Breast epithelium (tissue), 3 donors: ENCODE measurements around the gene PITPNM1.

ENCODE experiments used
- CTCF ChIP-seq, 3 donors: fragments of 450-650 bp; IDR thresholded peaks; one replicate each; pipeline ENCODE4 v1.5.1; 2016 to 2017; ENCODE audit warnings: antibody characterized with exemption in 3 of 3, mild to moderate bottlenecking in 3 of 3, moderate library complexity in 3 of 3
- POLR2A ChIP-seq: fragments of 450-650 bp; IDR thresholded peaks from one replicate; pipeline ENCODE4 v1.6.1; 2016; ENCODE audit warnings: antibody characterized with exemption, mild to moderate bottlenecking, moderate library complexity

GRCh38 chr11:67494371-67495233 is 10.6 kb downstream of the PITPNM1 start:
- TF ChIP-seq CTCF (IDR thresholded peaks at IDR 0.05) = no peak
- TF ChIP-seq POLR2A = no peak
